ENCODE data around the gene SUPT5H.
A peak's percentile ranks its signal among the peaks of the same experiment; 100 is the strongest.

Gene SUPT5H

DNA sequence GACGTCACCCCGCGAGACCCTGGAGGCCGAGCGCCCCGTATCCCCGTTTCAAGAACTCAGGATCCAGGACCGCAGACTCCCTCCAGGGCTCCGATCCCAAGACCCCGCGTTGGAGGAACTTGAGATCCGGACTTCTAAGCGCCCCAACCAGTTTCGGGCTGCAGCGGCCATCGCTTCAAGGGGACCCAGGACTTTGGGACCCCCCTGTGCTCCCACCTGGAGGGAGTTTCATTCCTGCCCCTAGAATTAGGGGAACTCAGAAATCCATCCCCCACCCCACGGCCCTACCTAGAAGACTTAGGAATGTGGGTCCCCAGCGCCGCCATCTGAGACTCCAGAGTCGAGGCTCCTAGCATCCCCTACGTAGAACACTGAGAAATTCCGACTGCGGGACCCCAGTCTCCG lies 32.5 kb upstream of the SUPT5H start:
- TF ChIP-seq, protein P1, sequence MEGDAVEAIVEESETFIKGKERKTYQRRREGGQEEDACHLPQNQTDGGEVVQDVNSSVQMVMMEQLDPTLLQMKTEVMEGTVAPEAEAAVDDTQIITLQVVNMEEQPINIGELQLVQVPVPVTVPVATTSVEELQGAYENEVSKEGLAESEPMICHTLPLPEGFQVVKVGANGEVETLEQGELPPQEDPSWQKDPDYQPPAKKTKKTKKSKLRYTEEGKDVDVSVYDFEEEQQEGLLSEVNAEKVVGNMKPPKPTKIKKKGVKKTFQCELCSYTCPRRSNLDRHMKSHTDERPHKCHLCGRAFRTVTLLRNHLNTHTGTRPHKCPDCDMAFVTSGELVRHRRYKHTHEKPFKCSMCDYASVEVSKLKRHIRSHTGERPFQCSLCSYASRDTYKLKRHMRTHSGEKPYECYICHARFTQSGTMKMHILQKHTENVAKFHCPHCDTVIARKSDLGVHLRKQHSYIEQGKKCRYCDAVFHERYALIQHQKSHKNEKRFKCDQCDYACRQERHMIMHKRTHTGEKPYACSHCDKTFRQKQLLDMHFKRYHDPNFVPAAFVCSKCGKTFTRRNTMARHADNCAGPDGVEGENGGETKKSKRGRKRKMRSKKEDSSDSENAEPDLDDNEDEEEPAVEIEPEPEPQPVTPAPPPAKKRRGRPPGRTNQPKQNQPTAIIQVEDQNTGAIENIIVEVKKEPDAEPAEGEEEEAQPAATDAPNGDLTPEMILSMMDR (IDR thresholded peaks at IDR 0.05; ENCODE audit: low read depth, low read length): no peak; the same call in 1 of the 2 replicates
- TF ChIP-seq EZH2phosphoT487 (IDR thresholded peaks at IDR 0.05; ENCODE audit: low read depth): no peak
- peaks cover 43% of the 10 kb centered on the region for H3K79me2 ChIP-seq (ENCODE audit: low read length)
- H3K4me1 ChIP-seq (ENCODE audit: low read length): peaks cover 28% of the 10 kb centered on the region
- peak overlapping the region; percentile 100 for H3K9ac ChIP-seq (ENCODE audit: low read length)
- H3K36me3 ChIP-seq (replicated peaks; ENCODE audit: low read depth, low read length): peaks cover 29% of the 10 kb centered on the region
- peaks cover 17% of the 10 kb centered on the region for H4K20me1 ChIP-seq (ENCODE audit: insufficient read depth, low read length)
- H3K4me3 ChIP-seq (ENCODE audit: low read length): peak overlapping the region; percentile 95
- peak overlapping the region; percentile 62 for H2AFZ ChIP-seq (ENCODE audit: low read depth, low read length)
- H3K9me3 ChIP-seq (ENCODE audit: insufficient read depth, low read length): no peaks in the 10 kb centered on the region
- no peaks in the 10 kb centered on the region for H3K27me3 ChIP-seq (ENCODE audit: low read depth, low read length)
- H3K27ac ChIP-seq (ENCODE audit: low read length): peak overlapping the region; percentile 81
- H3K4me2 ChIP-seq (ENCODE audit: low read length): peak overlapping the region; percentile 80

DNA sequence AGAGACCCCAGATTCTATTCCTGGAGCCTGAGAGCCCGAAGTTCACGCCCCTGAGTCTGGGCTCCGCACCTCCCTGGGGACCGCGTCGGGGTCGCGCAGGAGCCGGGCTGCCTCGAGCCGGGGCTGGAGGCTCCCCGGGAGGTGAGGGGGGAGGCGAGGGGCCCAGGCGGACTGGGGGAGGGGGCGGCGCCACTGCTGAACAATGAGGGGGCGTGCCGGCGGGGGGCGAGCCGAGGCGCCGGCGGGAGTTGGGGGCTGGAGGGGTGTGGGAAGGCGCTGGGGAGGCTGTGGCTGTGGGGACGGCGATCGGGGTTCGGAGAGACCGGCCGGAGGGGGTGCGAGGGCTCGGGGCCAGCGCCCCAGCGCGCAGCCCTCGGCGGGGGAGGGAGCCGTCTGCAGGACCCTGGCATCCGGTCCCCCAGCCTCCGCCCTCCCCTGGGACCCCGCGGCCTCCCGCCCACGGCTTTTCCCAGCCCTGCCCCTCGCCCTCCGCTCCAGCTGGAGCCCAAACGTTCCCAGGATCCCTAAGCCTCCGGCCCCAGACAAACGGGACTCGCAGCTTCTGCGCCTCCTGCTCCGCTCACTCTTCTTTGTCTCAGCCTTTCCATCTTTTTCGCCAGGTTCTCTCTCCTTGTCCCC lies 32.0 kb upstream of the SUPT5H start:
- H2AFZ ChIP-seq (ENCODE audit: low read depth, low read length): peak overlapping the region; percentile 62
- H3K9me3 ChIP-seq (ENCODE audit: insufficient read depth, low read length): no peaks in the 10 kb centered on the region
- H3K79me2 ChIP-seq (ENCODE audit: low read length): peaks cover 38% of the 10 kb centered on the region
- H3K27ac ChIP-seq (ENCODE audit: low read length): peak overlapping the region; percentile 81
- H3K4me3 ChIP-seq (ENCODE audit: low read length): peak overlapping the region; percentile 95
- H3K36me3 ChIP-seq (replicated peaks; ENCODE audit: low read depth, low read length): peaks cover 26% of the 10 kb centered on the region
- H3K9ac ChIP-seq (ENCODE audit: low read length): peak overlapping the region; percentile 100
- TF ChIP-seq, protein P1 (IDR thresholded peaks at IDR 0.05; ENCODE audit: low read depth, low read length): no peak
- no peak for TF ChIP-seq EZH2phosphoT487 (IDR thresholded peaks at IDR 0.05; ENCODE audit: low read depth)
- peaks cover 28% of the 10 kb centered on the region for H3K4me1 ChIP-seq (ENCODE audit: low read length)
- H4K20me1 ChIP-seq (ENCODE audit: insufficient read depth, low read length): peaks cover 12% of the 10 kb centered on the region
- no peaks in the 10 kb centered on the region for H3K27me3 ChIP-seq (ENCODE audit: low read depth, low read length)
- H3K4me2 ChIP-seq (ENCODE audit: low read length): peak overlapping the region; percentile 80

DNA sequence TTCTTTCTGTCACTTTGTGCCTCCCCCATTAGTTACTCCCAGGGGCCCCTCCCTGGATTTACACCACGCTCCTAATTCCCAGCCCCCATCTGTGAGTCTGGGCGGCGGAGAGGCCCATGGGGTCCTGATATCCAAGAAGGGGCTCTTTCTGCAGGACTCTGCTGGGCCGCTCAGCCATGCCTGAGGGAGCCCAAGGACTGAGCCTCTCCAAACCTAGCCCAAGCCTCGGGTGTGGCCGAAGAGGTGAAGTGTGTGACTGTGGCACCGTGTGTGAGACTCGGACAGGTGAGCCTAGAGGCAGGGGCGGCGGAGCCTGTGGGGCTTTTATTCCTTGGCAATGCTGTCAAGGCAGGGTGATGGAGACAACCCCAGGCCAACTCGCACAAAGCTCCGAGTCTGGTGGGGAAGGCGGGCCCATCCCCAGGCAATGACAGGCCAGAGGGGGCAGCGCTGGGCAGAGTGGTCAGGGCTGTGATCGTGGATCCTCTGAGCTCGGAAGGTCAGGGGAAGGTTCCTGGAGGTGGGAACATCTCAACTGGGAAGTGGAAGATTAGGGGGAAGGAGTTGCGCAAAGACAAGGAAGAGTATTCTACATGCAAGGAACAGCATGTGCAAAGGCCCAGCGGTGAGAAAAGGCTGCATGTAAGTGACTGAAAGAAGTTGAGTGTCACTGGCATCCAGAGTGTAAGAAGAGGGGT lies 31.3 kb upstream of the SUPT5H start:
- Histone ChIP-seq H2AFZ (ENCODE audit: low read depth, low read length) (no peak overlapping the region), H3K27ac (ENCODE audit: low read length) (peak overlapping the region; percentile 81; the same call in 1 of the 2 replicates), H3K9ac (ENCODE audit: low read length) (peak overlapping the region; percentile 100), H3K79me2 (ENCODE audit: low read length) (peaks cover 32% of the 10 kb centered on the region), H4K20me1 (ENCODE audit: insufficient read depth, low read length) (peaks cover 7% of the 10 kb centered on the region; the same call in 1 of the 2 replicates), H3K4me1 (ENCODE audit: low read length) (peaks cover 28% of the 10 kb centered on the region), H3K9me3 (ENCODE audit: insufficient read depth, low read length) (no peaks in the 10 kb centered on the region), H3K27me3 (ENCODE audit: low read depth, low read length) (no peaks in the 10 kb centered on the region), H3K4me2 (ENCODE audit: low read length) (peak overlapping the region; percentile 80), H3K36me3 (replicated peaks; ENCODE audit: low read depth, low read length) (peaks cover 27% of the 10 kb centered on the region), H3K4me3 (ENCODE audit: low read length) (peak overlapping the region; percentile 95)
- TF ChIP-seq, protein P1 (IDR thresholded peaks at IDR 0.05; ENCODE audit: low read depth, low read length): peak; percentile 31
- no peak for TF ChIP-seq EZH2phosphoT487 (IDR thresholded peaks at IDR 0.05; ENCODE audit: low read depth)
